IMR-90 (cell line): Measurements from ENCODE around the gene SPATA31D1. TPM values are rescaled to one million over a fixed set of nuclear protein-coding genes. Genes with fewer than 3 reads are reported as not detected.

ENCODE experiments used
- ATAC-seq: fragments of 200-7000 bp; cut with Tn5 transposase; 2 replicates; pipeline ENCODE4 v1.9.1; 2020; ENCODE audit warnings: low read depth, mild to moderate bottlenecking, moderate library complexity
- BruUV-seq: library from RNA; stranded (reverse); fragments of 400-500 nt; replicated peaks from 2 replicates; lab custom pipeline; 2021; lab: Mats Ljungman, UMichigan
- CTCF ChIA-PET: fragments of 300-600 bp; formaldehyde crosslinking; extraction: SDS; loops from one replicate; lab custom pipeline; 2021; ENCODE audit warnings: antibody characterized with exemption; lab: Yijun Ruan, JAX
- POLR2A ChIA-PET: fragments of 300-600 bp; sonication (Branson Sonifier 250); formaldehyde crosslinking; loops from one replicate; lab custom pipeline; 2022; ENCODE audit warnings: antibody characterized with exemption; ENCODE audit not compliant: unreplicated experiment; lab: Charles Lee
- DNase-seq: peaks from one replicate; pipeline ENCODE4 v3.0.0; 2013
- H2AFZ ChIP-seq: replicated peaks from 2 replicates; pipeline ENCODE3; 2013; ENCODE audit warnings: low read length, mild to moderate bottlenecking; ENCODE audit not compliant: poor library complexity
- H2AK5ac ChIP-seq: 2 replicates; pipeline ENCODE4 v1.6.1; 2013; ENCODE audit warnings: low read depth, low read length, inconsistent platforms
- H2AK9ac ChIP-seq: replicated peaks from 2 replicates; pipeline ENCODE3; 2013; ENCODE audit warnings: mild to moderate bottlenecking, low read depth, low read length, moderate library complexity; ENCODE audit not compliant: poor library complexity
- H2BK120ac ChIP-seq: 2 replicates; pipeline ENCODE4 v1.6.1; 2013; ENCODE audit warnings: low read depth, low read length, inconsistent platforms
- H2BK15ac ChIP-seq: 3 replicates; pipeline ENCODE4 v1.6.1; 2013; ENCODE audit warnings: low read depth, low read length, inconsistent platforms
- H2BK20ac ChIP-seq: 2 replicates; pipeline ENCODE4 v1.6.1; 2013; ENCODE audit warnings: low read depth, mild to moderate bottlenecking, inconsistent platforms, low read length, moderate library complexity
- H2BK5ac ChIP-seq: 2 replicates; pipeline ENCODE4 v1.6.1; 2013; ENCODE audit warnings: mild to moderate bottlenecking, low read depth, low read length, inconsistent platforms; ENCODE audit not compliant: poor library complexity, severe bottlenecking
- H3K14ac ChIP-seq: replicated peaks from 2 replicates; pipeline ENCODE4 v1.6.1; 2013; ENCODE audit warnings: low read depth, low read length, inconsistent platforms
- H3K18ac ChIP-seq: 2 replicates; pipeline ENCODE4 v1.6.1; 2013; ENCODE audit warnings: low read depth, low read length, control low read depth
- H3K23ac ChIP-seq: 2 replicates; pipeline ENCODE4 v1.6.1; 2013; ENCODE audit warnings: low read depth, low read length, inconsistent platforms
- H3K27ac ChIP-seq: 2 replicates; pipeline ENCODE4 v1.5.1; 2013; ENCODE audit warnings: mild to moderate bottlenecking, control low read depth, low read length; ENCODE audit not compliant: insufficient read depth
- H3K27me3 ChIP-seq: 2 replicates; pipeline ENCODE4 v1.6.1; 2013; ENCODE audit warnings: low read length; ENCODE audit not compliant: control insufficient read depth, insufficient read depth
- H3K36me3 ChIP-seq: 2 replicates; pipeline ENCODE4 v1.6.1; 2013; ENCODE audit warnings: low read length, mixed read lengths; ENCODE audit not compliant: control insufficient read depth, insufficient read depth
- H3K4ac ChIP-seq: 2 replicates; pipeline ENCODE4 v1.6.1; 2013; ENCODE audit warnings: low read depth, low read length, inconsistent platforms
- H3K4me1 ChIP-seq: 2 replicates; pipeline ENCODE4 v1.6.1; 2013; ENCODE audit warnings: low read length, mixed read lengths; ENCODE audit not compliant: control insufficient read depth, insufficient read depth
- H3K4me2 ChIP-seq: 2 replicates; pipeline ENCODE4 v1.6.1; 2013; ENCODE audit warnings: low read depth, mild to moderate bottlenecking, control low read depth, low read length, moderate library complexity
- H3K4me3 ChIP-seq: 2 replicates; pipeline ENCODE4 v1.5.1; 2013; ENCODE audit warnings: low read depth, mild to moderate bottlenecking, control low read depth, low read length, moderate library complexity; ENCODE audit not compliant: insufficient read depth
- H3K56ac ChIP-seq: 2 replicates; pipeline ENCODE4 v1.6.1; 2013; ENCODE audit warnings: low read length, inconsistent platforms; ENCODE audit not compliant: insufficient read depth; ENCODE audit errors: extremely low read depth
- H3K79me1 ChIP-seq, 2 experiments: 2 replicates each; pipeline ENCODE4 v1.6.1; 2013; ENCODE audit warnings: low read length in 2 of 2, inconsistent platforms in 1 of 2, low read depth in 1 of 2
- H3K9ac ChIP-seq: 2 replicates; pipeline ENCODE4 v1.6.1; 2013; ENCODE audit warnings: low read depth, low read length, control low read depth
- H3K9me1 ChIP-seq: 2 replicates; pipeline ENCODE4 v1.6.1; 2013; ENCODE audit warnings: low read length, inconsistent platforms; ENCODE audit not compliant: insufficient read depth
- H3K9me3 ChIP-seq: 2 replicates; pipeline ENCODE4 v1.6.1; 2013; ENCODE audit warnings: low read length; ENCODE audit not compliant: control insufficient read depth, insufficient read depth
- H4K20me1 ChIP-seq: 2 replicates; pipeline ENCODE4 v1.6.1; 2013; ENCODE audit warnings: low read length, inconsistent platforms; ENCODE audit not compliant: insufficient read depth
- H4K5ac ChIP-seq: 2 replicates; pipeline ENCODE4 v1.6.1; 2013; ENCODE audit warnings: mild to moderate bottlenecking, low read depth, low read length, control low read depth
- H4K8ac ChIP-seq, 2 experiments: 2 replicates each; pipeline ENCODE4 v1.6.1; 2013; ENCODE audit warnings: low read depth in 2 of 2, low read length in 2 of 2, control low read depth in 1 of 2, inconsistent platforms in 1 of 2
- H4K91ac ChIP-seq: 2 replicates; pipeline ENCODE4 v1.6.1; 2013; ENCODE audit warnings: low read depth, low read length, inconsistent platforms; ENCODE audit not compliant: insufficient read depth
- MAZ ChIP-seq: IDR thresholded peaks from 2 replicates; pipeline ENCODE4 v1.6.1; 2012; ENCODE audit warnings: low read depth, mild to moderate bottlenecking, low read length, improper control_type of control experiment, moderate library complexity, borderline replicate concordance
- MXI1 ChIP-seq: IDR thresholded peaks from 2 replicates; pipeline ENCODE4 v1.6.1; 2012; ENCODE audit warnings: low read depth, mild to moderate bottlenecking, low read length, moderate library complexity, borderline replicate concordance
- NFE2L2 ChIP-seq: fragments of 150-350 bp; IDR thresholded peaks from 2 replicates; pipeline ENCODE4 v1.6.1; 2016; ENCODE audit warnings: low read depth, mild to moderate bottlenecking, low read length
- SMC3 ChIP-seq: fragments of 150-350 bp; IDR thresholded peaks from 2 replicates; pipeline ENCODE4 v1.6.1; 2016; ENCODE audit warnings: low read depth, mild to moderate bottlenecking, antibody characterized with exemption, low read length, moderate library complexity
- dilution Hi-C: fragments of 300-500 bp; cut with HindIII; formaldehyde crosslinking; loops from one replicate; pipeline ENCODE4 v1.14.3; 2018; ENCODE audit warnings: low sequenced_read_pairs; ENCODE audit not compliant: unreplicated experiment
- in situ Hi-C: fragments of 300-500 bp; cut with MboI; formaldehyde crosslinking; loops from 3 replicates; pipeline ENCODE4 v1.14.3; 2019; ENCODE audit warnings: low sequenced_read_pairs, inconsistent platforms, mixed read lengths
- intact Hi-C: fragments of 100-400 bp; cut with micrococcal nuclease; formaldehyde crosslinking; loops from 2 replicates; pipeline ENCODE4 v1.10.0; 2022
- polyA plus RNA-seq, 3 experiments: library from polyadenylated mRNA; depleted of rRNA; stranded (reverse); fragments of >200 nt; gene quantifications; 2 replicates each; pipeline ENCODE4 v1.2.3, GENCODE V29; 2012; ENCODE audit warnings: low replicate concordance in 1 of 3
- total RNA-seq: library from RNA; depleted of rRNA; stranded (reverse); fragments of >200 nt; gene quantifications from 2 replicates; pipeline ENCODE4 v1.2.3, GENCODE V29; 2012

SPATA31D1 gene
- total and polyA plus RNA-seq, 2 of the 4 experiments (the other 2 are of a cell fraction): not detected

- Histone ChIP-seq H3K36me3 (no peaks in the 10 kb centered on the region), H3K18ac (no peak overlapping the region), H3K4me3 (no peak overlapping the region), H3K4ac (no peak overlapping the region), H3K14ac (no peak overlapping the region), H2BK5ac (no peak overlapping the region), H3K9me1 (no peaks in the 10 kb centered on the region), H3K23ac (no peak overlapping the region), H3K9ac (no peak overlapping the region), H3K4me1 (no peaks in the 10 kb centered on the region), H2AK9ac (no peak overlapping the region), H2BK15ac (no peak overlapping the region), H3K9me3 (no peaks in the 10 kb centered on the region), H2AK5ac (no peak overlapping the region), H4K91ac (no peak overlapping the region), H3K79me1 (no peaks in the 10 kb centered on the region), H3K4me2 (no peak overlapping the region), H2BK20ac (no peak overlapping the region), H4K8ac (no peak overlapping the region), H3K56ac (no peak overlapping the region), H2BK120ac (no peak overlapping the region), H3K27ac (no peak overlapping the region), H4K5ac (no peak overlapping the region), H3K27me3 (peaks cover 3% of the 10 kb centered on the region), H2AFZ (no peak overlapping the region), H4K20me1 (no peaks in the 10 kb centered on the region)
- dilution Hi-C loops (no loop called here), in situ Hi-C loops (no loop called here), intact Hi-C loops (no loop called here)
- ATAC-seq (no peak), DNase-seq (no peak)
- TF ChIP-seq SMC3: no peak
- TF ChIP-seq MAZ: no peak
- TF ChIP-seq NFE2L2: no peak
- no peak for TF ChIP-seq MXI1
- ChIA-PET POLR2A (no interaction called here), CTCF (no interaction called here)
- BruUV-seq: no TSS peak
Measured at GRCh38 chr9:81971727-81972126, 16.8 kb upstream of the SPATA31D1 start.
